H1 (cell line): ENCODE measurements around the gene AP2A1. TPM values are rescaled to one million over a fixed set of nuclear protein-coding genes. Genes with fewer than 3 reads are reported as not detected.

Experiments used
- CTCF ChIA-PET: fragments of 300-600 bp; sonication (Branson Sonifier 250); formaldehyde crosslinking; loops from one replicate; lab custom pipeline; 2021; ENCODE audit not compliant: partially characterized antibody; lab: Charles Lee
- POLR2A ChIA-PET: fragments of 300-600 bp; sonication (Branson Sonifier 250); formaldehyde crosslinking; loops from one replicate; lab custom pipeline; 2021; ENCODE audit warnings: inconsistent platforms; ENCODE audit not compliant: partially characterized antibody; lab: Charles Lee
- DNase-seq, 2 experiments: peaks; one replicate each; pipeline versions ENCODE4 v3.0.0 to v3.0.0-alpha.2; 2010 to 2022; ENCODE audit warnings: low spot score in 2 of 2, low read depth in 1 of 2, mixed read lengths in 1 of 2
- FAIRE-seq: peaks from 2 replicates; lab custom pipeline; 2011; peaks lifted over from hg19 to GRCh38; lab: Jason Lieb, UNC
- H2AFZ ChIP-seq: 2 replicates; pipeline ENCODE4 v1.8.1; 2012; ENCODE audit warnings: low read length, inconsistent platforms
- H2AK5ac ChIP-seq: 2 replicates; pipeline ENCODE4 v1.6.1; 2013; ENCODE audit warnings: low read depth, low read length
- H2BK120ac ChIP-seq: replicated peaks from 2 replicates; pipeline ENCODE3; 2013; ENCODE audit warnings: low read depth, low read length, inconsistent platforms
- H2BK12ac ChIP-seq: 2 replicates; pipeline ENCODE4 v1.6.1; 2013; ENCODE audit warnings: low read depth, low read length
- H2BK15ac ChIP-seq: 2 replicates; pipeline ENCODE4 v1.6.1; 2013; ENCODE audit warnings: low read length
- H2BK20ac ChIP-seq: 2 replicates; pipeline ENCODE4 v1.6.1; 2013; ENCODE audit warnings: low read length
- H2BK5ac ChIP-seq: 2 replicates; pipeline ENCODE4 v1.6.1; 2013; ENCODE audit warnings: low read depth, low read length
- H3K14ac ChIP-seq: 2 replicates; pipeline ENCODE4 v1.6.1; 2013; ENCODE audit warnings: inconsistent platforms; ENCODE audit not compliant: insufficient read length
- H3K18ac ChIP-seq: 2 replicates; pipeline ENCODE4 v1.6.1; 2013; ENCODE audit warnings: low read length; ENCODE audit errors: extremely low read depth
- H3K23ac ChIP-seq: 2 replicates; pipeline ENCODE4 v1.6.1; 2013; ENCODE audit warnings: inconsistent platforms; ENCODE audit not compliant: insufficient read length
- H3K23me2 ChIP-seq: 2 replicates; pipeline ENCODE4 v1.6.1; 2013; ENCODE audit warnings: low read depth, low read length
- H3K27ac ChIP-seq: 2 replicates; pipeline ENCODE4 v1.6.1; 2011; ENCODE audit warnings: low read depth, low read length, inconsistent platforms
- H3K27me3 ChIP-seq, 4 experiments: replicated peaks in 1 of 4; 1 replicate in 1 of 4; 2 replicates in 3 of 4; pipeline versions ENCODE4 v1.6.1 to v1.8.1; 2011 to 2013; ENCODE audit warnings: low read length in 3 of 4, mild to moderate bottlenecking in 3 of 4, inconsistent platforms in 2 of 4, mixed read lengths in 2 of 4, moderate library complexity in 1 of 4; ENCODE audit not compliant: control insufficient read depth in 3 of 4, insufficient read depth in 3 of 4; ENCODE audit errors: extremely low read depth in 1 of 4
- H3K36me3 ChIP-seq, 4 experiments: 2 replicates each; pipeline versions ENCODE4 v1.6.1 to v1.8.1; 2011 to 2013; ENCODE audit warnings: mild to moderate bottlenecking in 4 of 4, low read length in 3 of 4, moderate library complexity in 2 of 4, control low read depth in 1 of 4, inconsistent platforms in 1 of 4; ENCODE audit not compliant: insufficient read depth in 4 of 4, control insufficient read depth in 2 of 4
- H3K4ac ChIP-seq: replicated peaks from 2 replicates; pipeline ENCODE3; 2013; ENCODE audit warnings: low read length, low read depth, mixed read lengths, inconsistent platforms; ENCODE audit not compliant: insufficient read length
- H3K4me1 ChIP-seq, 4 experiments: replicated peaks in 1 of 4; 1 replicate in 1 of 4; 2 replicates in 3 of 4; pipeline versions ENCODE4 v1.6.1 to v1.8.1; 2011 to 2013; ENCODE audit warnings: low read length in 3 of 4, inconsistent platforms in 2 of 4, mixed read lengths in 1 of 4; ENCODE audit not compliant: insufficient read depth in 4 of 4, control insufficient read depth in 3 of 4
- H3K4me2 ChIP-seq, 2 experiments: 2 replicates each; pipeline versions ENCODE4 v1.6.1 to v1.8.1; 2011 to 2013; ENCODE audit warnings: low read depth in 2 of 2, low read length in 2 of 2, control low read depth in 1 of 2, inconsistent platforms in 1 of 2, mild to moderate bottlenecking in 1 of 2; ENCODE audit not compliant: insufficient read depth in 1 of 2
- H3K4me3 ChIP-seq, 4 experiments: fragments of 200-600, 300-600 bp in 1 of 4; sonication (generic), shearing (Covaris generic), sonication (Bioruptor Twin) in 1 of 4; 2 replicates each; pipeline versions ENCODE4 v1.5.1 to v1.8.1; 2011 to 2016; ENCODE audit warnings: low read length in 4 of 4, low read depth in 3 of 4, control low read depth in 2 of 4, inconsistent platforms in 2 of 4, mild to moderate bottlenecking in 2 of 4, mixed read lengths in 1 of 4, moderate library complexity in 1 of 4; ENCODE audit not compliant: insufficient read depth in 2 of 4; ENCODE audit errors: extremely low read depth in 1 of 4
- H3K56ac ChIP-seq: replicated peaks from 2 replicates; pipeline ENCODE3; 2013; ENCODE audit warnings: low read depth, mild to moderate bottlenecking, mixed read lengths, low read length, inconsistent platforms; ENCODE audit not compliant: insufficient read length
- H3K79me1 ChIP-seq: 2 replicates; pipeline ENCODE4 v1.6.1; 2013; ENCODE audit warnings: low read depth, low read length, control low read depth
- H3K79me2 ChIP-seq, 2 experiments: 2 replicates each; pipeline versions ENCODE4 v1.6.1 to v1.8.1; 2012 to 2013; ENCODE audit warnings: low read length in 2 of 2, mild to moderate bottlenecking in 2 of 2, inconsistent platforms in 1 of 2; ENCODE audit not compliant: insufficient read depth in 2 of 2, control insufficient read depth in 1 of 2
- H3K9ac ChIP-seq, 4 experiments: replicated peaks in 1 of 4; 1 replicate in 1 of 4; 2 replicates in 3 of 4; pipeline versions ENCODE4 v1.6.1 to v1.8.1; 2011 to 2013; ENCODE audit warnings: low read depth in 3 of 4, low read length in 3 of 4, control low read depth in 2 of 4, mild to moderate bottlenecking in 2 of 4, moderate library complexity in 2 of 4, inconsistent platforms in 1 of 4; ENCODE audit errors: extremely low read depth in 1 of 4
- H3K9me3 ChIP-seq, 2 experiments: 2 replicates each; pipeline versions ENCODE4 v1.6.1 to v1.8.1; 2012 to 2013; ENCODE audit warnings: mild to moderate bottlenecking in 2 of 2, moderate library complexity in 2 of 2, control low read depth in 1 of 2, inconsistent platforms in 1 of 2, low read depth in 1 of 2, low read length in 1 of 2, mixed read lengths in 1 of 2; ENCODE audit not compliant: insufficient read depth in 2 of 2
- H4K20me1 ChIP-seq, 2 experiments: replicated peaks in 1 of 2; 2 replicates each; pipeline versions ENCODE3 to v1.8.1; 2011 to 2013; ENCODE audit warnings: inconsistent platforms in 2 of 2, low read length in 2 of 2, mild to moderate bottlenecking in 1 of 2; ENCODE audit not compliant: insufficient read depth in 2 of 2, control insufficient read depth in 1 of 2
- H4K5ac ChIP-seq: 2 replicates; pipeline ENCODE4 v1.6.1; 2013; ENCODE audit warnings: low read length, low read depth, mixed read lengths, inconsistent platforms; ENCODE audit not compliant: insufficient read length
- H4K8ac ChIP-seq: 2 replicates; pipeline ENCODE4 v1.8.0; 2013; ENCODE audit warnings: mild to moderate bottlenecking, moderate library complexity, low read length, inconsistent platforms; ENCODE audit not compliant: insufficient read depth; ENCODE audit errors: extremely low read depth
- H4K91ac ChIP-seq: replicated peaks from 2 replicates; pipeline ENCODE3; 2013; ENCODE audit warnings: low read length, mixed read lengths, inconsistent platforms; ENCODE audit not compliant: insufficient read length
- RFX5 ChIP-seq: IDR thresholded peaks from 2 replicates; pipeline ENCODE4 v1.6.1; 2011; ENCODE audit warnings: low read depth, low read length, improper control_type of control experiment, borderline replicate concordance
- SIX5 ChIP-seq: IDR thresholded peaks from 2 replicates; pipeline ENCODE4 v1.6.1; 2011; ENCODE audit warnings: mild to moderate bottlenecking, low read depth, low read length
- WGBS, 2 experiments: shearing (Covaris generic) in 1 of 2; methylation state at CpG; one replicate each; pipeline versions ENCODE4 v1.1.6 to v1.1.7; 2013 to 2015; ENCODE audit warnings: low lambda C conversion rate in 2 of 2, mixed read lengths in 2 of 2, inconsistent platforms in 1 of 2, low coverage in 1 of 2, missing lambda C conversion rate in 1 of 2; ENCODE audit not compliant: insufficient replicate concordance in 2 of 2, insufficient coverage in 1 of 2, insufficient read length in 1 of 2; ENCODE audit errors: extremely low coverage in 1 of 2, missing lambda C conversion rate in 1 of 2; 5-methylcytosine and 5-hydroxymethylcytosine counted together
- polyA plus RNA-seq, 7 experiments: library from polyadenylated mRNA; depleted of rRNA in 3 of 7; stranded (reverse) in 5 of 7; unstranded in 2 of 7; fragments of >200 nt in 5 of 7; fragments of 200-250 nt in 2 of 7; gene quantifications; 1 replicate in 5 of 7; 2 replicates in 1 of 7; 4 replicates in 1 of 7; pipeline versions ENCODE4 v1.2.1 to v1.2.3, GENCODE V29; 2011 to 2013; ENCODE audit warnings: missing spikeins in 2 of 7, mixed read lengths in 2 of 7
- total RNA-seq: library from RNA; stranded (reverse); fragmentation: NEBNext Ultra II Directional; extraction: Animal tissue kit (Norgen Biotek cat#: 25700); gene quantifications from 2 replicates; pipeline ENCODE4 v1.2.1, GENCODE V29; 2021

AP2A1 gene
- total and polyA plus RNA-seq, 2 of the 8 experiments (the other 6 are each of a cell fraction or from before 2014, with no cell fraction given), result 105 to 106 TPM

- Histone ChIP-seq H3K9ac (peak overlapping the region; percentile 76 to 97 (median 92); a peak in 6 of 7 replicates), H2BK12ac (peak overlapping the region; percentile 93; the same call in 1 of the 2 replicates), H4K20me1 (peaks cover 0 to 7% of the 10 kb centered on the region in 2 experiments), H3K56ac (no peak overlapping the region), H3K79me1 (peaks cover 11% of the 10 kb centered on the region), H3K4me1 (peaks cover 0 to 7% (median 4%) of the 10 kb centered on the region in 4 experiments; a peak in 3 of 7 replicates), H3K9me3 (no peaks in the 10 kb centered on the region), H2AK5ac (no peak overlapping the region; the same call in 1 of the 2 replicates), H3K27ac (peak overlapping the region; percentile 91), H3K14ac (no peak overlapping the region), H3K23ac (no peak overlapping the region), H2BK5ac (peak overlapping the region; percentile 98), H4K8ac (peak overlapping the region; percentile 91; the same call in 1 of the 2 replicates), H2BK20ac (no peak overlapping the region), H4K5ac (no peak overlapping the region), H3K27me3 (no peaks in the 10 kb centered on the region), H3K79me2 (peaks cover 0 to 23% of the 10 kb centered on the region in 2 experiments; a peak in 3 of 4 replicates), H3K4me3 (peak overlapping the region; percentile 60 to 91 (median 82)), H3K36me3 (peaks cover 0 to 11% (median 4%) of the 10 kb centered on the region in 4 experiments; a peak in 5 of 8 replicates), H4K91ac (no peak overlapping the region), H2BK120ac (no peak overlapping the region), H2AFZ (peak overlapping the region; percentile 93; the same call in 1 of the 2 replicates), H3K23me2 (peaks cover 2% of the 10 kb centered on the region), H2BK15ac (no peak overlapping the region), H3K4me2 (peak overlapping the region; percentile 58 to 78), H3K4ac (no peak overlapping the region), H3K18ac (0 out of 2 replicates have a peak overlapping the region, but pooled peaks have one; percentile 81)
- no peak for DNase-seq
- TF ChIP-seq SIX5, result no peak
- TF ChIP-seq RFX5, result no peak
- WGBS, 2 experiments, result 66% methylated on average over 12 of the region's 16 CpGs; no CpG with 5 or more reads in 1 of the 2 experiments
- CTCF ChIA-PET, result interaction anchor here (0.6 to 1.8 kb wide), 5 partner anchors 11 to 272 kb away, joined by 3 to 4 read pairs (median 3); no protein-coding TSS in a partner anchor
- FAIRE-seq, result no peak
- POLR2A ChIA-PET, result interaction anchor here (0.6 to 2.1 kb wide), 21 partner anchors 9 to 148 kb away, joined by 3 to 19 read pairs (median 3); partner anchors contain the start of genes AKT1S1, PTOV1 and TBC1D17
Observed at GRCh38 chr19:49818649-49819370, 52.0 kb downstream of the AP2A1 start.
